WTC11 (cell line): ENCODE data around the gene BMP3. TPM values are rescaled to one million over a fixed set of nuclear protein-coding genes. Genes with fewer than 3 reads are reported as not detected.

Source experiments
- ATAC-seq: fragments of 200-7000 bp; cut with Tn5 transposase; 2 replicates; pipeline ENCODE4 v1.10.0; 2021; ENCODE audit warnings: mild to moderate bottlenecking, moderate library complexity
- CTCF ChIA-PET: fragments of 300-600 bp; sonication (Branson Sonifier 250); formaldehyde crosslinking; loops from one replicate; lab custom pipeline; 2021; ENCODE audit warnings: antibody characterized with exemption; lab: Charles Lee
- POLR2A ChIA-PET: fragments of 350-600 bp; sonication (Branson Sonifier 250); formaldehyde crosslinking; loops from one replicate; lab custom pipeline; 2021; ENCODE audit warnings: antibody characterized with exemption; lab: Charles Lee
- DNase-seq: peaks from one replicate; pipeline ENCODE4 v3.0.0; 2021; ENCODE audit warnings: low spot score
- H3K27ac Mint-ChIP-seq: 2 replicates; pipeline ENCODE4 v1.8.0; 2021; ENCODE audit warnings: mixed read lengths
- H3K27me3 Mint-ChIP-seq: 2 replicates; pipeline ENCODE4 v1.8.0; 2021; ENCODE audit warnings: low read depth, mild to moderate bottlenecking, moderate library complexity, mixed read lengths
- H3K36me3 Mint-ChIP-seq: 2 replicates; pipeline ENCODE4 v1.8.0; 2021; ENCODE audit warnings: mixed read lengths
- H3K4me1 Mint-ChIP-seq: 2 replicates; pipeline ENCODE4 v1.8.0; 2022; ENCODE audit warnings: mixed read lengths
- H3K4me3 Mint-ChIP-seq: 2 replicates; pipeline ENCODE4 v1.8.0; 2021; ENCODE audit warnings: mild to moderate bottlenecking, moderate library complexity, mixed read lengths
- H3K9me3 Mint-ChIP-seq: 2 replicates; pipeline ENCODE4 v1.8.0; 2021; ENCODE audit warnings: mixed read lengths
- AR ChIP-seq: fragments of 250-450 bp; sonication (Bioruptor Pico); IDR thresholded peaks from 2 replicates; pipeline ENCODE4 v1.9.0; 2021; ENCODE audit warnings: mild to moderate bottlenecking
- ARID4B ChIP-seq: sonication (generic); formaldehyde crosslinking; IDR thresholded peaks from 2 replicates; pipeline ENCODE4 v1.8.0; 2023; ENCODE audit warnings: missing genetic modification reagents, mild to moderate bottlenecking, borderline replicate concordance
- CREB1 ChIP-seq: sonication (generic); formaldehyde crosslinking; IDR thresholded peaks from 2 replicates; pipeline ENCODE4 v1.8.0; 2023; ENCODE audit warnings: mild to moderate bottlenecking, missing genetic modification reagents
- CREM ChIP-seq: sonication (generic); formaldehyde crosslinking; IDR thresholded peaks from 2 replicates; pipeline ENCODE4 v1.8.1; 2022; ENCODE audit warnings: mild to moderate bottlenecking, missing genetic modification reagents, moderate library complexity
- CTCF ChIP-seq: fragments of 200-600 bp; IDR thresholded peaks from 2 replicates; pipeline ENCODE4 v1.8.0; 2022; ENCODE audit warnings: antibody characterized with exemption
- FOXK1 ChIP-seq: sonication (generic); formaldehyde crosslinking; IDR thresholded peaks from 2 replicates; pipeline ENCODE4 v1.8.0; 2022; ENCODE audit warnings: mild to moderate bottlenecking, moderate library complexity, missing genetic modification reagents
- FOXP1 ChIP-seq: sonication (generic); formaldehyde crosslinking; IDR thresholded peaks from 2 replicates; pipeline ENCODE4 v1.8.0; 2022; ENCODE audit warnings: missing genetic modification reagents, mild to moderate bottlenecking, moderate library complexity, borderline replicate concordance
- GTF2I ChIP-seq: fragments of 250-450 bp; sonication (Bioruptor Pico); conservative IDR thresholded peaks from 2 replicates; pipeline ENCODE4 v1.4.0; 2021; ENCODE audit warnings: mild to moderate bottlenecking
- IRF2 ChIP-seq: sonication (generic); formaldehyde crosslinking; IDR thresholded peaks from 2 replicates; pipeline ENCODE4 v1.8.0; 2022; ENCODE audit warnings: low read depth, missing genetic modification reagents, borderline replicate concordance
- JUN ChIP-seq: sonication (generic); formaldehyde crosslinking; IDR thresholded peaks from 2 replicates; pipeline ENCODE4 v1.8.0; 2023; ENCODE audit warnings: mild to moderate bottlenecking, missing genetic modification reagents
- PREB ChIP-seq: sonication (generic); formaldehyde crosslinking; IDR thresholded peaks from 2 replicates; pipeline ENCODE4 v1.8.1; 2022; ENCODE audit warnings: mild to moderate bottlenecking, missing genetic modification reagents, moderate library complexity, borderline replicate concordance
- TCF7 ChIP-seq: sonication (generic); formaldehyde crosslinking; IDR thresholded peaks from 2 replicates; pipeline ENCODE4 v1.8.0; 2022; ENCODE audit warnings: mild to moderate bottlenecking, low read depth, missing genetic modification reagents, moderate library complexity
- ZNF232 ChIP-seq: sonication (generic); formaldehyde crosslinking; IDR thresholded peaks from 2 replicates; pipeline ENCODE4 v1.8.0; 2022; ENCODE audit warnings: mild to moderate bottlenecking, missing genetic modification reagents
- ZNF396 ChIP-seq: fragments of 250-450 bp; sonication (Bioruptor Pico); IDR thresholded peaks from 2 replicates; pipeline ENCODE4 v1.8.0; 2021; ENCODE audit warnings: mild to moderate bottlenecking, moderate library complexity, borderline replicate concordance
- ZNF416 ChIP-seq: fragments of 250-450 bp; sonication (Bioruptor Pico); IDR thresholded peaks from 2 replicates; pipeline ENCODE4 v1.9.0; 2021; ENCODE audit warnings: mild to moderate bottlenecking, inconsistent platforms
- total RNA-seq: library from RNA; stranded (reverse); gene quantifications from 3 replicates; pipeline ENCODE4 v1.2.3, GENCODE V29; 2021
- TF ChIP-seq, protein P1 (sequence below): sonication (generic); formaldehyde crosslinking; conservative IDR thresholded peaks from 2 replicates; pipeline ENCODE4 v1.8.1; 2023; ENCODE audit warnings: mild to moderate bottlenecking, low read depth, missing genetic modification reagents, moderate library complexity
- TF ChIP-seq, protein P2 (sequence below): sonication (generic); formaldehyde crosslinking; conservative IDR thresholded peaks from 2 replicates; pipeline ENCODE4 v1.8.1; 2022; ENCODE audit warnings: mild to moderate bottlenecking, missing genetic modification reagents

BMP3 gene
- total RNA-seq, 1 experiment from 2014 or later, result 0.55 TPM

GRCh38 chr4:81058621-81059020, 28.1 kb downstream of the BMP3 start:
- CTCF ChIA-PET, result no interaction called here

More at GRCh38 chr4:81058621-81059020, 28.1 kb downstream of the BMP3 start:
- DNase-seq, result no peak
- H3K4me1 Mint-ChIP-seq, result peaks cover 9% of the 10 kb centered on the region
- POLR2A ChIA-PET, result no interaction called here
- no peak for ATAC-seq
- no peaks in the 10 kb centered on the region for H3K9me3 Mint-ChIP-seq
- H3K27me3 Mint-ChIP-seq, result no peaks in the 10 kb centered on the region
- TF ChIP-seq JUN (CRISPR knock-in tag), result no peak
- no peak for TF ChIP-seq ZNF232 (CRISPR knock-in tag)
- no peak for TF ChIP-seq CREB1 (CRISPR knock-in tag)
- no peak for TF ChIP-seq TCF7 (CRISPR knock-in tag)
- no peak for TF ChIP-seq PREB (CRISPR knock-in tag)
- TF ChIP-seq ARID4B (CRISPR knock-in tag), result no peak
- TF ChIP-seq ZNF416 (CRISPR knock-in tag), result no peak
- no peak for TF ChIP-seq GTF2I
- TF ChIP-seq ZNF396 (CRISPR knock-in tag), result no peak
- no peak for TF ChIP-seq CREM (CRISPR knock-in tag)
- TF ChIP-seq IRF2 (CRISPR knock-in tag), result no peak
- TF ChIP-seq FOXK1 (CRISPR knock-in tag), result no peak
- TF ChIP-seq FOXP1, result no peak
- TF ChIP-seq, protein P1, sequence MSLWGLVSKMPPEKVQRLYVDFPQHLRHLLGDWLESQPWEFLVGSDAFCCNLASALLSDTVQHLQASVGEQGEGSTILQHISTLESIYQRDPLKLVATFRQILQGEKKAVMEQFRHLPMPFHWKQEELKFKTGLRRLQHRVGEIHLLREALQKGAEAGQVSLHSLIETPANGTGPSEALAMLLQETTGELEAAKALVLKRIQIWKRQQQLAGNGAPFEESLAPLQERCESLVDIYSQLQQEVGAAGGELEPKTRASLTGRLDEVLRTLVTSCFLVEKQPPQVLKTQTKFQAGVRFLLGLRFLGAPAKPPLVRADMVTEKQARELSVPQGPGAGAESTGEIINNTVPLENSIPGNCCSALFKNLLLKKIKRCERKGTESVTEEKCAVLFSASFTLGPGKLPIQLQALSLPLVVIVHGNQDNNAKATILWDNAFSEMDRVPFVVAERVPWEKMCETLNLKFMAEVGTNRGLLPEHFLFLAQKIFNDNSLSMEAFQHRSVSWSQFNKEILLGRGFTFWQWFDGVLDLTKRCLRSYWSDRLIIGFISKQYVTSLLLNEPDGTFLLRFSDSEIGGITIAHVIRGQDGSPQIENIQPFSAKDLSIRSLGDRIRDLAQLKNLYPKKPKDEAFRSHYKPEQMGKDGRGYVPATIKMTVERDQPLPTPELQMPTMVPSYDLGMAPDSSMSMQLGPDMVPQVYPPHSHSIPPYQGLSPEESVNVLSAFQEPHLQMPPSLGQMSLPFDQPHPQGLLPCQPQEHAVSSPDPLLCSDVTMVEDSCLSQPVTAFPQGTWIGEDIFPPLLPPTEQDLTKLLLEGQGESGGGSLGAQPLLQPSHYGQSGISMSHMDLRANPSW (CRISPR knock-in tag), result no peak
- TF ChIP-seq AR (CRISPR knock-in tag), result no peak
- TF ChIP-seq, protein P2, sequence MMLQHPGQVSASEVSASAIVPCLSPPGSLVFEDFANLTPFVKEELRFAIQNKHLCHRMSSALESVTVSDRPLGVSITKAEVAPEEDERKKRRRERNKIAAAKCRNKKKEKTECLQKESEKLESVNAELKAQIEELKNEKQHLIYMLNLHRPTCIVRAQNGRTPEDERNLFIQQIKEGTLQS, result no peak
- no peak for TF ChIP-seq CTCF
- no peaks in the 10 kb centered on the region for H3K36me3 Mint-ChIP-seq
- no peak overlapping the region for H3K27ac Mint-ChIP-seq
- H3K4me3 Mint-ChIP-seq, result no peak overlapping the region
